ENCODE measurements around the gene GAK. TPM values are rescaled to one million over a fixed set of nuclear protein-coding genes. Genes with fewer than 3 reads are reported as not detected.
"Not testable (repeated sequence)": the region's sequence is repeated elsewhere in the genome, so short reads cannot be mapped to it uniquely, and the experiment has no call there.

GAK gene
- 97.1 and 115 TPM in 2 replicates for total RNA-seq (ENCODE audit: low replicate concordance)
- long read RNA-seq, partial matches to known transcripts = 5 of 11 reads
- long read RNA-seq, other reads (novel, unspliced or antisense) = 5 of 11 reads

GRCh38 chr4:931960-932712 lies at the start of gene GAK, which contains the start of gene TMEM175:
Gene GAK (minus strand): TSS chr4:932316. CDS start chr4:932187, 129 bp downstream.
Gene TMEM175 (plus strand): TSS chr4:932460. CDS start chr4:947740, 15,280 bp downstream.
- Mint-ChIP-seq H3K4me1 (ENCODE audit: unreplicated experiment) (peaks cover 26% of the 10 kb centered on the region), H3K36me3 (no peaks in the 10 kb centered on the region), H3K4me3 (peak within 1 kb of the TSS; percentile 97), H3K9me3 (no peaks in the 10 kb centered on the region), H3K27ac (peak within 1 kb of the TSS; percentile 97), H3K27me3 (no peaks in the 10 kb centered on the region)
- peak; percentile 99 for DNase-seq (ENCODE audit: extremely low spot score, unreplicated experiment)
- TF ChIP-seq, protein P1, sequence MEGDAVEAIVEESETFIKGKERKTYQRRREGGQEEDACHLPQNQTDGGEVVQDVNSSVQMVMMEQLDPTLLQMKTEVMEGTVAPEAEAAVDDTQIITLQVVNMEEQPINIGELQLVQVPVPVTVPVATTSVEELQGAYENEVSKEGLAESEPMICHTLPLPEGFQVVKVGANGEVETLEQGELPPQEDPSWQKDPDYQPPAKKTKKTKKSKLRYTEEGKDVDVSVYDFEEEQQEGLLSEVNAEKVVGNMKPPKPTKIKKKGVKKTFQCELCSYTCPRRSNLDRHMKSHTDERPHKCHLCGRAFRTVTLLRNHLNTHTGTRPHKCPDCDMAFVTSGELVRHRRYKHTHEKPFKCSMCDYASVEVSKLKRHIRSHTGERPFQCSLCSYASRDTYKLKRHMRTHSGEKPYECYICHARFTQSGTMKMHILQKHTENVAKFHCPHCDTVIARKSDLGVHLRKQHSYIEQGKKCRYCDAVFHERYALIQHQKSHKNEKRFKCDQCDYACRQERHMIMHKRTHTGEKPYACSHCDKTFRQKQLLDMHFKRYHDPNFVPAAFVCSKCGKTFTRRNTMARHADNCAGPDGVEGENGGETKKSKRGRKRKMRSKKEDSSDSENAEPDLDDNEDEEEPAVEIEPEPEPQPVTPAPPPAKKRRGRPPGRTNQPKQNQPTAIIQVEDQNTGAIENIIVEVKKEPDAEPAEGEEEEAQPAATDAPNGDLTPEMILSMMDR (conservative IDR thresholded peaks at IDR 0.05) = no peak

GRCh38 chr4:978957-979701 lies 47.0 kb upstream of the GAK start:
- no peaks in the 10 kb centered on the region for H3K36me3 Mint-ChIP-seq
- peaks cover 8% of the 10 kb centered on the region for H3K4me1 Mint-ChIP-seq (ENCODE audit: unreplicated experiment)
- no peak overlapping the region for H3K27ac Mint-ChIP-seq
- TF ChIP-seq, protein P1 (conservative IDR thresholded peaks at IDR 0.05) = no peak
- no peak overlapping the region for H3K4me3 Mint-ChIP-seq
- H3K27me3 Mint-ChIP-seq = no peaks in the 10 kb centered on the region
- DNase-seq (ENCODE audit: extremely low spot score, unreplicated experiment) = no peak
- H3K9me3 Mint-ChIP-seq = no peaks in the 10 kb centered on the region

DNA sequence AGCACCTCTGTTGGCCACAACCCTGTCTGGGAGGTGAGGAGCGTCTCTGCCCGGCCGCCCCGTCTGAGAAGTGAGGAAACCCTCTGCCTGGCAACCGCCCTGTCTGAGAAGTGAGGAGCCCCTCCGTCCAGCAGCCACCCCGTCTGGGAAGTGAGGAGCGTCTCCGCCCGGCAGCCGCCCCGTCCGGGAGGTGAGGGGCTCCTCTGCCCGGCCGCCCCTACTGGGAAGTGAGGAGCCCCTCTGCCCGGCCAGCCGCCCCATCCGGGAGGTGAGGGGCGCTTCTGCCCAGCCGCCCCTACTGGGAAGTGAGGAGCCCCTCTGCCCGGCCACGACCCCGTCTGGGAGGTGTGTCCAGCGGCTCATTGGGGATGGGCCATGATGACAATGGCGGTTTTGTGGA lies 43.9 kb upstream of the GAK start:
- H3K9me3 Mint-ChIP-seq; H3K36me3 Mint-ChIP-seq; DNase-seq (ENCODE audit: extremely low spot score, unreplicated experiment); H3K4me3 Mint-ChIP-seq; H3K4me1 Mint-ChIP-seq (ENCODE audit: unreplicated experiment); H3K27ac Mint-ChIP-seq; H3K27me3 Mint-ChIP-seq: not testable (repeated sequence)

GRCh38 chr4:974668-975067 lies 42.6 kb upstream of the GAK start:
- no peaks in the 10 kb centered on the region for H3K27me3 Mint-ChIP-seq
- H3K4me3 Mint-ChIP-seq = no peak overlapping the region
- H3K27ac Mint-ChIP-seq = no peak overlapping the region
- H3K9me3 Mint-ChIP-seq = no peaks in the 10 kb centered on the region
- no peaks in the 10 kb centered on the region for H3K4me1 Mint-ChIP-seq (ENCODE audit: unreplicated experiment)
- no peaks in the 10 kb centered on the region for H3K36me3 Mint-ChIP-seq
- TF ChIP-seq, protein P1 (conservative IDR thresholded peaks at IDR 0.05) = no peak
- no peak for DNase-seq (ENCODE audit: extremely low spot score, unreplicated experiment)

GRCh38 chr4:973431-974397 lies 41.6 kb upstream of the GAK start, which contains the start of gene DGKQ:
Gene DGKQ (minus strand): TSS chr4:973569. CDS start chr4:973482, 87 bp downstream.
- Mint-ChIP-seq H3K4me1 (ENCODE audit: unreplicated experiment) (no peaks in the 10 kb centered on the region), H3K27ac (no peak within 1 kb of the TSS), H3K9me3 (no peaks in the 10 kb centered on the region), H3K4me3 (peak within 1 kb of the TSS; percentile 47), H3K27me3 (no peaks in the 10 kb centered on the region), H3K36me3 (no peaks in the 10 kb centered on the region)
- TF ChIP-seq, protein P1 (conservative IDR thresholded peaks at IDR 0.05) = no peak
- peak; percentile 89 for DNase-seq (ENCODE audit: extremely low spot score, unreplicated experiment)
